CD4-positive, alpha-beta T cell treated with Interleukin-4 for 4 hours (primary cell): ENCODE results near the gene SNX8.

ENCODE experiments used
- DNase-seq: peaks from one replicate; pipeline ENCODE4 v3.0.0-alpha.2; 2020

Gene SNX8

GRCh38 chr7:2242541-2243429, 71.5 kb downstream of the SNX8 start:
- DNase-seq = no peak

DNA sequence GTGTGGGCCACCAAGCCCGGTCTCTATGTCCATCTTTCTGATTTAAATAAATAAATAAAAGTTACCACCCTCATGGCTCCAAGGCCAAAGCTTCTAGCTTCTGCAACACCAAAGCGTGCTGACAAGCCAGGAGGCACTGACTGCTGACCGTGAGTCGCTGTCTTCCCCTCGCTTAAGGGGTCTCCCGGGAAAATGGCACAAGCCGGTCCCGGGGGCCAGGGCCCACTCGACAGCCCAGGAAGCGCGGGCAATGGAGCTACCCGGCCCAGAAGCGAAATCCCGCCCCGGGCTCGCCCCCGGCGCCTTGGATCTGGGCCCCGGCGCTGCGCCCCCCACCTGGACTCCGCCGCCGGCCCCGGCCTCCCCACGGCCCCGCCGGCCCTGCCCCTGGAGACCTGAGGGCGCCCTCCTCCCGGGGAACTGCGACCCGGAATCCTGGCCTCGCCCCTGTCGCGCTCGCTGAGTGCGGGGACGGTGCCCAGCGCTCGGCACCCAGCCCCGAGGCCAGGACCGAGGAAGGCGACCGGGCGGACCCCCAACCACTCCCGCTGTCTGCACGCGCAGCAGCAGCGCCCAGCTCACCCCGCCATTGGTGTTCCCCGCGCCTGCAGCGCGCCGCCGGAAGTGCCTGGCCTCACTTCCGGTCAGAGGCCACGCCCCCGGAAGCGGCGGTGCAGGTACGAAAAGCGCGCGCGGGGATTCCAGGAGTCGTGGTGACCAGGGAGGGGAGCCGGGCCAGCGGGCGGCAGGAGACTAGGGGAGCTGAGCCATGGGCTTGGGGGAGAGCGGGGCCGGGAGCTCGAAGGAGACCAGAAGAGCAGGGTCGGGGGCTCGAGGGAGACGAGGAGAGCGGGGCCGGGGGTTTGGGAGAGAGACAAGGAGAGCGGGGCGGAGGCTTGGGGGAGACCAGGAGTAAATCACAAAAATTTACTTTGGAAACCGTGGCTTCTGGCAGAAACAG, 72.4 kb downstream of the SNX8 start, which contains the start of the genes MRM2 and NUDT1:
Gene MRM2, minus strand, starts transcription at position 626 of the 961 bp plus-strand sequence. Its CDS starts 36 bp downstream, at position 590.
Gene NUDT1, plus strand, starts transcription at position 647 of the 961 bp plus-strand sequence. CDS start 2,349 bp downstream, outside the sequence.
- peak; percentile 58 for DNase-seq

DNA sequence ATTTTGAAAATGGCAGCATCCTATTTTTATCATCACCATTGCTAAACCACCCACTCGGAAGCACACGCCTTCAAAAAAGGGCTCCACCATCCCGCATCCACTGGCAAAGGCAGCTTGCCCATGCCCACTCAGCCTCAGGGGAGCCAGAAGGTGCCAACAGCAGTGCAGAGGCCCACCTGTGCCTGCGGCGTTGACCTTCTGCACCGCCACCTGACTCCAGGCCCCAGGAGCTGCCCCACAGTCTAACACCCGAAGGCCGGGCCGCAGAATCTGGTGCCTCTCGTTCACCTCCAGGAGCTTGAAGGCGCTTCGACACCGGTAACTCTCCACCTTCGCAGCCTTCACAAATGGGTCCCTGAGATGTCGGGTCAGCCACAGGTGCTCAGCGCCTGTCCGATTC, 75.0 kb downstream of the SNX8 start:
- no peak for DNase-seq

- DNase-seq = peak; percentile 24
Observed at GRCh38 chr7:2237109-2237602, 77.1 kb downstream of the SNX8 start.

DNA sequence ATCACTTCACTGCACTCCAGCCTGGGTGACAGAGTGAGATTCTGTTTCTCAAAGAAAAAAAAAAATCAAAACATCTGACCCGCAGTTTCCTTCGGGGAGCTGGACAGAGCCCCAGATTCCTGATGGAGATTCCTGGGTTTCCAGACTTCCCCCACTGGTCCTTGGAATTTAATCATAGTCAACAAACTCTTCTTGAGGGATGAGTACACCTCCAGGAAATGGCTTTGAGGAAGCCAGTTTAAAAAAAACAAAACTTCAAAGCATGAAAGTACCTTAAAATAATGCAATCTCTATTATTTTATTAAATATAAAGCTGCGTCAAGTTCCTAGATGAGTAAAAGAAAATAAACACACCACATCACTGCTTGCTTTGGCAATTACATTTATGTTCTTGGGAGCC, 80.3 kb downstream of the SNX8 start:
- no peak for DNase-seq

DNA sequence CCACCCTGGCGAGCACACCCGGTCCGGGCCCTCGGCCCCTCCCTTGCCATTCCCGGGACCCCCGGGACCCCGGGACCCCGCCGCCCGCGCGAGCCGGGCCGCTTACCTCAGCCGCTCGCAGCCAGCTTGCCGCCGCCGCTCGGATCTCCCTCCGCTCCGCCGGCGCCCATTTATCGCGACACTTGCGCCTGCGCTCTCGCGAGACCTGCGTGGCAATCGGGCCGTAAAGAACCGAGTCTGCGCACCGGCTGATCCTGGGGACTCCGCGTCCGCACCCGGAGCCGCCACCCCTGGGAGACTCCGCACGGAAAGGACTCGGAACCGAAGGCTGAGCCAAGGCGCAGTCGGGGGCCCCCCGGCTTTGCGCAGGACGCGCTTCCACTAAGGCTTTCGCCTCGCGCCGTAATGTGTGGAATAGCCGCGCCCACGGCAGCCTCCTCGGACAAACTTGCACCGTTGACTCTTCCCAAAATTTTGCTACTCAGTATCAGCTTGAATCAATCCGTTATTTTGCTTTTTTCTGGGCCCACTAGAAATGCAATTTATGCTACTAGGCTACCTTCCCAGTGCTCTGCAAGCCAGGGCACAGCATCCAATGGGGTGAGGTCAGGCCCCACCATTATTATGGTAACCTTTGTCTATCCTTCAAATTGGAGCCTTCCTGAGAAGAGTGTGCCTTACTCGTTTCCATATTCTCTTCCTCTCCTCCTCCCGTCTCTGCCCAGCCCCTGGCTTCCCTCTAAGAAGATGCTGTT, 81.3 kb downstream of the SNX8 start, which contains the start of gene MAD1L1:
Gene MAD1L1, minus strand, starts transcription at position 180 of the 755 bp plus-strand sequence. CDS start 2,812 bp downstream, outside the sequence.
- peak; percentile 86 for DNase-seq

DNA sequence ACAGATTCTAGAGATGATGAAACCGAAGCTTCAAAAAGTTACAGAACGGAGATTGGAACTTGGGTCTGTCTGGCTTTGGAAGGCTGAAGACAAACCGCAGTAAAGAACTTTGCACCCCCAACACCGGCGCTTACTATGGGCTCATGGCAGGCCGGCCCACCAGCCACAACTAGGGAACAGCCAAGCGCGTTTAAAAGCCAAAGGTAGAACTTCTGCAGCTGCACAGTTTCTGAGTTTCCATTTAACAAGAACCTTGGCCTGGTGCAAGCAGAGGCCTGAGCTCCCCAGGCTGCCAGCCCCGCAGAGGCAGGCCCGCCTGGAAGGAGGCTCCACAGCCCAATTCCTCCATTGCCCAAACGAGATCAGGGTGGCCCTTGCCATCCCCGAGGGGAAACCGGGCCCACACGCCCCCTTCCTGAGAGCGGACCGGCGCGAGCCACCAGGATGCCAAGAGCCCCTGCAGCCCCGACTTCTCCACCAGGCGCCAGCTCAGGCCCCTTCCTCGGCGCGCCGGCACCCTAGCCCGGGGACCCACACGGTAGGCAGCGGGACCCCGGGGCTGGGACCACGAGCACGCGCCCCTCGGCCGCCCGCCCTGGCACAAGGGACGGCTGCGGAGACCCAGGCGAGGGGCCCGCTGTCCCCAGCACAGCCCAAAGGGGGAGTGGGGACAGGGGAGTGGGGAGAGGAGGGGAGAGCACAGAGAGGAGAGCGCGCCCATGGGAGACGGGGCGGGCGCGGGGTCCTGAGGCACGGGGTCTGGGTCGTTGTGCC, 82.1 kb downstream of the SNX8 start:
- DNase-seq = no peak

DNA sequence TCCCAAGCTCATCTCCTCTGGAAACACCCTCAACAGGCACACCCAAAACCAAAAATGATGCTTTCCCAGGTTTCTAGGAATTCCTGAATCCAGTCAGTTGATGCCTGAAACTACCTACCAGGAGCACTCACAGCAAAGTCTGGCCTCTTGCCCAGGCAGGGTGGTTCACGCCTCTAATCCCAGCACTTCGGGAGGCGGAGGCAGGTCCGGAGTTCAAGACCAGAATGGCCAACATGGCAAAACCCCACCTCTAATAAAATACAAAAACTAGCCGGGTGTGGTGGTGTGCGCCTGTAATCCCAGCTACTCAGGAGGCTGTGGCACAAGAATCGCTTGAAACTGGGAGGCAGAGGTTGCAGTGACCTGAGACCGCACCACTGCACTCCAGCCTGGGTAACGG, 83.4 kb downstream of the SNX8 start:
- no peak for DNase-seq

- DNase-seq = no peak
Observed at GRCh38 chr7:2230226-2230625, 84.0 kb downstream of the SNX8 start.

GRCh38 chr7:2229467-2229866, 84.8 kb downstream of the SNX8 start:
- no peak for DNase-seq

DNA sequence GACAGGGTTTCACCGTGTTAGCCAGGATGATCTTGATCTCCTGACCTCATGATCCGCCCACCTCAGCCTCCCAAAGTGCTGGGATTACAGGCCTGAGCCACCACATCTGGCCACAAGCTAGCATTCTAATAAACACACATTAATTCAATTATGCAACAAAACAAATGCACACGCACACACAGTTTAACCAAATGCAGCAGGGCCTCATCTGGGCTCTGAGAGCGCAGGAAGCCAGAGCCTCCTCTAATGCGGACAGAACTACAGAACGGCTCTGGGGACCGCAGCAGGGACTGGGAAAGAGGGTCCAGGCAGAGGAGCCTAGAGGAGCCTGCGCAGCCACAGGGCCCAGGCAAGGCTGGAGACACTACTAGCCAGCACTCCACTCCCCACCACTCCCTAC, 85.3 kb downstream of the SNX8 start:
- no peak for DNase-seq

- DNase-seq = no peak
Observed at GRCh38 chr7:2227699-2228098, 86.5 kb downstream of the SNX8 start.

DNA sequence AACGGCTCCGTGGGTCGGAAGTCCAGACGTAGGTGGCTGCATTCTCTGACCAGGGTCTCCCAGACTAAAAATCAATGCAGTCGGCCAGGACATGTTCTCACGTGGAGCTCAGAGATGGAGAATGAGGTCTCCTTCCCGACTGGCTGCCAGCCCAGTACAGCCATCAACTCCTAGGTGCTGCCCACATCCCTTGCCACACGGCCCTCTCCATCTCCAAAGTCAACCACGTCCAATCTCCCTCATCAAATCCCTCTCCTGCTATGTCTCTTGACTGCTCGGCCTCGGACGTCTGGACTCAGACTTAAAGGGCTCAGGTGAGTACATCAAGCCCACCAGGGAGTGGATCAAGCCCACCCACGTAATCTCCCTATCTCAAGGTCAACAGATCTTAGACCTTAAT, 88.4 kb downstream of the SNX8 start:
- no peak for DNase-seq

GRCh38 chr7:2225336-2225735, 88.9 kb downstream of the SNX8 start:
- DNase-seq = no peak

DNA sequence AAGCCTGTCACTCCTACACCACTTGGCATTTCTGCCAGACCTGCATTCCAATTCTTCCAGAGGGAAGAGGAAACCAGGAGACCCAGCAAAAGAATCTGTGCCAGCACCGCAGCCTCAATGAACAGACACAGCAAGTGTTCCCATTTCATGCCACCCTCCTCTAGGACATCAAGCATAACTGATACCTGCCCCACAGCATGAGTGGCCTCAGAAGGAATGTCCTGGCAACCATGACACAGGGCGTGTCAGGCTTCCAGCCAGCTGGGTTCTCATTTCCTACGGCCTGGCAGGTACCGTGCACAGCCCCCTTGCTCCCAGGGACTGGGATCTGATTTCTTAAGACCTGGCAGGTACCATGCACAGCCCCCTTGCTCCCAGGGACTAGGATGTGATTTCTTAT, 89.3 kb downstream of the SNX8 start:
- no peak for DNase-seq

GRCh38 chr7:2224491-2224928, 89.7 kb downstream of the SNX8 start:
- no peak for DNase-seq

GRCh38 chr7:2223321-2223720, 90.9 kb downstream of the SNX8 start:
- no peak for DNase-seq

DNA sequence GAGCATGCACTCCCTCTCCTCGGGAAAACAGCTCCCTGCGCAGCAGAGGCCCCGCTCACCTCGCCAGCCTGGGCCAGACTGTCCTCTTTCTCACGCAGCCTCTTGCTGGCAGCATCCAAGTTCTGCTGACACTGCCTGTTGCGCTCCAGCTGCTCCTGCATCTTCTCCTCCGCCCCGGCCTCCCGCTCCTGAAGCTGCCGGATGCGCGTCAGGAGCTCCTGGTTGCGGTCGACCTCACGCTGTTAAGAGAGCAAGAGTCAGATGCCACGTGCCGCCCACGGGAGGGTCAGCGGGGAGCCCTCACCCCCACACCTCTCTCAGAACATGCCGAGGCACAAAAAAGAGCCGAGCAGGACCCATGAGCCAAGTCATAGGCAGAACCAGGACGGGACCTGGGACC, 91.7 kb downstream of the SNX8 start:
- no peak for DNase-seq

GRCh38 chr7:2220954-2221353, 93.3 kb downstream of the SNX8 start:
- no peak for DNase-seq

DNA sequence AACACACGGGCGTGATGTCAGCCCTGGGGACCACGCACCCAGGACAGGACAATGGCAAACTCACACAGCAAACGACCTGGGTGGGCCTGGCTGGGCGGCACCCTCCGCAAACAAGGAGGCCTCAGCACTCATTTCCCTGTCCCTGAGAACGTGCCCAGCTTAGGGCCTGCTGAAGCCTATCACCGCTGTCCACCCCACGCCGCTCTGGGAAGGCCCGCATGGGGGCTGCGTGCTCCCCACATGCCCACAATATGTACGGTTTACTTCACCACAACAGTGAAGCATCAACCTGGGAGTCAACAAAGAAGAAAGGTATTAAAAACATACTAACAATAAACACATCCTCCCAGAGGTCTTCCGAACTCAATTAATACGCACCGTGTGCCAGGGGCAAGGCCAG, 93.7 kb downstream of the SNX8 start:
- no peak for DNase-seq

DNA sequence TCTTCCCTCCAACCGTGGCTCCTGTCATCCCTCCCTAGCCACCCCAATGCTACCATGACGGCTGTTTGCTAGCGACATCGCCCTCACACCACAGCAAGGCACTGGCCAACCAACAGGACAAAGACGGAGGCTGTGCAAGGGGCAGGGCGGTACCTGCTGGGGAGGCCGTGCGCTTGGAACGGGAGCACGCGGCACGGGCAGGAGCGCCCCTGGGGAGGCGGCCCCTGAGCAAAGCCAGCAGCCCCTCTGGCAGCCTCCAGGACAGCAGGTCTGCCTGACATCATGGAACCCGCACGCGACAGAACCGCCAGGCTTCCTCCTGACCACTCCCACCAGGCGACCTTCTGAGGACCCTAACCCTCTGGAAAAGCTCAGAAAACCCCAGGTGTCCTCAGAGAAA, 94.2 kb downstream of the SNX8 start:
- no peak for DNase-seq

DNA sequence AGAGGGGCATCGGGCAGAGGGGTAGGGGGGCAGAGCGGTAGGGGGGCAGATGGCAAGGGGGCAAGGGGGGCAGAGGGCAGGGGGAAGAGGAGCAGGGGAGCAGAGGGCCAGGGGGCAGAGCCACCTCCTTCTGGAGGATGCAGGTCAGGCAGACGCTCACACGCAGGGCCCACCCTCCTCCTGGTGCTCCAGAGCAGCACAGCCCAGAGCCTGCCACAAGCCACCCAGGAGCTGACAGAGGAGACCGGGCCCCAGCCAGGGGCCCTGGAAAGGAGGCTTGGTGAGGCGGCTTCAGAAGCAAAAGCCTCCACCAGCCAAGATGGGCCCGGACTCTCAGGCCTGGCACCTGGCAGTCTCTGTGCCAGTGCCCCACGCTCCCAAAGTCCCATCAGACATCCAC, 94.6 kb downstream of the SNX8 start:
- no peak for DNase-seq
